Mesodermal cell (in vitro differentiated cells): Measurements from ENCODE around the gene EPB41.
A peak's percentile ranks its signal among the peaks of the same experiment; 100 is the strongest.
"Not testable (repeated sequence)": the region's sequence is repeated elsewhere in the genome, so short reads cannot be mapped to it uniquely, and the experiment has no call there.

ENCODE experiments used
- H3K27ac ChIP-seq: 2 replicates; pipeline ENCODE4 v1.7.0; 2013; ENCODE audit warnings: mild to moderate bottlenecking, low read depth, low read length, moderate library complexity; ENCODE audit not compliant: severe bottlenecking
- H3K36me3 ChIP-seq: 2 replicates; pipeline ENCODE4 v1.7.1; 2013; ENCODE audit warnings: mild to moderate bottlenecking, low read length, moderate library complexity; ENCODE audit not compliant: control insufficient read depth, insufficient read depth
- H3K4me1 ChIP-seq: one replicate; pipeline ENCODE4 v1.7.1; 2013; ENCODE audit warnings: mild to moderate bottlenecking, low read length; ENCODE audit not compliant: insufficient read depth, control insufficient read depth, poor library complexity, severe bottlenecking
- H3K4me3 ChIP-seq: 2 replicates; pipeline ENCODE4 v1.7.0; 2013; ENCODE audit warnings: low read length, control low read depth, mild to moderate bottlenecking; ENCODE audit not compliant: insufficient read depth, poor library complexity, severe bottlenecking; ENCODE audit errors: extremely low read depth
- H3K9me3 ChIP-seq: 2 replicates; pipeline ENCODE4 v1.7.1; 2013; ENCODE audit warnings: mild to moderate bottlenecking, low read length, moderate library complexity; ENCODE audit not compliant: control insufficient read depth
- WGBS, 2 experiments: methylation state at CpG; one replicate each; pipeline ENCODE4 v1.1.5; 2013; ENCODE audit warnings: missing lambda C conversion rate in 2 of 2; ENCODE audit not compliant: insufficient coverage in 2 of 2; 5-methylcytosine and 5-hydroxymethylcytosine counted together

Gene EPB41

DNA sequence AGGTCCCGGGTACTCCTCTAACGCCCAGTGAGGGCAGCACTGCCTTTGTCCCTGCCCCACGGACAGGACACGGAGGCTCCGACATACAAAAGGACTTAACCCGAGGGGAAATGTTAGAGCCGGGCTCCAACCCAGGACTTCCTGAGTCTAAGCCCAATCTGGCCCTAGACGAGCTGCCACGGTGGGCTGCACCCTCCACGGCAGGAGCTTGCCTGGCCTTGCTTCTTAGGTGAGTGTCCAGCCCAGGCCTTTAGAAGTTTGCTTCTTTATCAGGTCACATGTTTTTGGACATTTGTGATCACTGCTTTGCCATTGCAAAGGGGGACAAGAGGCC, 220.3 kb downstream of the EPB41 start:
- no peak overlapping the region for H3K27ac ChIP-seq
- 80 to 87% methylated on average over 10 of the region's 10 CpGs for WGBS, 2 experiments
- H3K9me3 ChIP-seq: no peaks in the 10 kb centered on the region
- no peak overlapping the region for H3K4me3 ChIP-seq
- no peaks in the 10 kb centered on the region for H3K36me3 ChIP-seq
- H3K4me1 ChIP-seq: peaks cover 3% of the 10 kb centered on the region

DNA sequence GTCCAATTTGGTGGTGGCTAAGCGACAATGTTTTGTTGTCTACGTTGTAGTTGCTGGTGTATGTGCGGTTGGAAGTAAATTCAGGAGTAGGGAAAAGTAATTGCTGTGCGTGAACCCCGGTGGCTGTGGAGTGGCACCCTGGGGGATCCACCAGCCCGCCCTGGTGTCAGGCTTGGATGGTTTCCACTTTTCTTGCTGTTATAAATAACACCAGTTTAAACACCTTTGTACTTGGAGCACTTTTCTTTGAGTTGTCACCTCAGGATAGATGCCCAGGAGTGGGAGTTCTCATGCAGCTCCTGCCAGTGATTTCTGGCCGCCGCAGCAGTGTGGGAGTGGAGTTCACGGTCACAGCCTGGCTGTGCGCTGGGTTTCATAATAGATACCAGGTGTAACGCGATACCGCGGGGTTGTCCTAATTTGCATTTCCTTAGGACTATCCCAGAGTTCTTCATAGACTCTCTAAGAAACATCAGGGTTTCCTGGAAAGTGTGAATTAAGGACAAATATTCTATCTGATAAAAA, 222.1 kb downstream of the EPB41 start:
- Histone ChIP-seq H3K9me3 (no peaks in the 10 kb centered on the region), H3K4me3 (no peak overlapping the region), H3K4me1 (no peaks in the 10 kb centered on the region), H3K27ac (no peak overlapping the region), H3K36me3 (no peaks in the 10 kb centered on the region)
- WGBS, 2 experiments: 85 to 91% methylated on average over 9 to 11 of the region's 14 CpGs

DNA sequence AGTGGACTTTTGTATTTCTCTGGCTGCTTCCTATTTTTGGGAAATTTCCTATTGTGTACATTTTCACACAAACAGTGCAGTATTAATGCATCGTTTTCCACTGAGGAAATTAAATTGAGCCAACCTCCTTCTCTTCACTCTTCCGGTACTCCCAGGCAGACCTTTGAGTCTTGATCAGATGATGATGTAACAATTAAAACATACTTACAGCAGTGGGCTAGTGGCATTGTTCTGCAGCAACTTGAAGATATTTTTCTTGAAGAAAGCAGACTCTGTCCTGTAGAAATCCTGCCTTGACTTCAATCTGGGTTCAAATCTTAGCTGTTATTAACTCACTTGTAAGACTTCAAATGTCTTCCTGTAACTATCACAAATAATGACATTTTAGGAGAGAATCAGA, 228.3 kb downstream of the EPB41 start:
- Histone ChIP-seq H3K9me3 (no peaks in the 10 kb centered on the region), H3K4me3 (no peak overlapping the region), H3K36me3 (peaks cover 44% of the 10 kb centered on the region), H3K27ac (peak overlapping the region; percentile 29), H3K4me1 (no peaks in the 10 kb centered on the region)
- WGBS, 2 experiments: no CpG with 5 or more reads among the region's 2 CpGs

DNA sequence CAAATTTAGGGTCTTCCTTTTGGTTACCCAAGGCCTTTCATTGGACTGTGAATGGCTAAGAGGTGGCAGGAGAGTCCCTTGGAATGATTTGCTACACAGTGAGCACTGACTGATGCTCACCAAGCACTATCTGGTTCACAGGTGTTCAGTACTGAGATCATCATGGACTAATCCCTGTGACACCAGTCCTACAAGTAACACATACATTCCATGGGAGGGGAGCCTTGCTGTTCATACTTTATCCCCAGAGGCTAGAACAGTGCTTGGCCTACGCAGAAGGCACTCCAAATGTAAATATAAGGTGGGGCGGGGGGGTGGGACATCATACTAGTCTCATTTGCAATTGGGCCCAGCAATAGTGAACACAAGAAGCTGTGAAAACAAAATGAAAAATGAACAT, 229.8 kb downstream of the EPB41 start:
- H3K4me3 ChIP-seq: no peak overlapping the region
- H3K36me3 ChIP-seq: peaks cover 59% of the 10 kb centered on the region
- H3K27ac ChIP-seq: no peak overlapping the region
- H3K4me1 ChIP-seq: no peaks in the 10 kb centered on the region
- 100% methylated on average over 2 of the region's 2 CpGs; no CpG with 5 or more reads in 1 of the 2 experiments for WGBS, 2 experiments
- no peaks in the 10 kb centered on the region for H3K9me3 ChIP-seq

DNA sequence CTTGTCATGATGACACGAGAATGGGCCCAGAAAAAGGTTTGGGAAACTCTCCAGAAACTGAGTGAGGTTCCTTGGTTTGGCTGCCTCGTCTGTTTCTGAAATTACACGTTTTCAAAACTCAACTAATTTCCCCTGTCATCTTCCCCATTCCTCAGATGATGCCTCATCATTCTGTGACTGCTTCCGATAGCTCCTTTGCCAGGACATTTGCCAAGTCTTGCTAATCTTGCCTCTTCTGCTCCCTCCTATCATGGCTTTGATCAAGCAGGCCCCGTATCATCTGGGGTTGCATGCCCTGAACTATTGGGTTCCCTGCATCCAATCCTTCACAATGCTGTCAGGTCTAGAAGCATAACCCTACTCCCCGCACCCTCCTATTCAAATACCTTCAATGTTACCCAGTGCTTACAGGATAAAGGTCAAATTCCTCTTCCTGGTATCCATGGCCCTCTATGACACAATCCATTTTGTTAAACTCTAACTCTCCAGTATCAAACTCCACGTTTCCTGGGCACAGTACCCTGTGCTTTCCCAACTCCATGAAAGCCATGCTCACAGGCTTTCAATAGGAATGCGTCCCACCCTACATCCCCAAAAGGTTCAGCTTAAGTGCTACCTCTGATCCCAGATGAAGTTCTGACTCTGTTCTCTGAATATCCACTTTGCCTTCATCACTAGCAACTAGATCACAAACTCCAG, 231.5 kb downstream of the EPB41 start:
- Histone ChIP-seq H3K9me3 (no peaks in the 10 kb centered on the region), H3K4me3 (no peak overlapping the region), H3K27ac (peak overlapping the region; percentile 23), H3K36me3 (peaks cover 76% of the 10 kb centered on the region), H3K4me1 (no peaks in the 10 kb centered on the region)
- 82 to 85% methylated on average over 8 of the region's 8 CpGs for WGBS, 2 experiments

DNA sequence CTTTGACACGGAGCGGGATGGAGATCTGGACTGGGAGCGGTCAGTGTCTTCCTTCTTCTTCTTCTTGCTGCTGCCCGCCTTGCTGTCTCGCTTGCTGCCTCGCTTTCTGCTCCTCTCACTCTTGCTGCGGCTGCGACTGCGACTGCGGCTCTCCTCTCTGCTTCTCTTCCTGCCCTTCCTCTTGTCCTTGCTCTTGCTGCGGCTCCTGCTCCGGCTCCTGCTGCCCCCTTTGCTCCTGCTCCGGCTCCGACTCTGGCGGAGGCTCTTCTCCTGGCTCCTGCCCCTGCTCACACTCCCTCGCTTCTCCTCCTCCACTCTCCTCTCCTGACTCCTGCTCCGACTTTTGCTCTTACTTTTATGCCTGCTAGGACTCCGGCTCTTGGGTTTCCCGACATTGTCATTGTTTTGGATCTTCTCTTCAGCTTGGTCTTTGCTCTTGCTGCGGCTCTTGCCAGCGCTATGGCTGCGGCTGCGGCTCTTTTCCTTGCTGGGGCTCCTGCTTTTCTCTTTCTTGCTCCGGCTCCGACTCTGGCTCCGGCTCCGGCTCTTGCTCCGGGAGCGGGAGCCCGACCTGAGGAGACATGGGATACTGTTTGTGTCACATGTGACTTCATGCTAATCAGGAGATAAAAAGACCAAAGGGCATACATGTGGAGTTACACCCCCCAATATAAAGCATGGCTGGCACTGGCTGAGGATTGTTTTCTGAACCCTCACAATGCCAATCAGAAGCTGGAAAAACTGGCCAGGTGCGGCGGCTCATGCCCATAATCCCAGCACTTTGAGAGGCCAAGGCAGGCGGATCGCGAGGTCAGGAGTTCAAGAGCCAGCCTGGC, 234.5 kb downstream of the EPB41 start:
- Histone ChIP-seq H3K4me3 (no peak overlapping the region), H3K27ac (no peak overlapping the region), H3K36me3 (peaks cover 93% of the 10 kb centered on the region), H3K9me3 (no peaks in the 10 kb centered on the region), H3K4me1 (no peaks in the 10 kb centered on the region)
- 95 to 99% methylated on average over 30 to 31 of the region's 35 CpGs for WGBS, 2 experiments

DNA sequence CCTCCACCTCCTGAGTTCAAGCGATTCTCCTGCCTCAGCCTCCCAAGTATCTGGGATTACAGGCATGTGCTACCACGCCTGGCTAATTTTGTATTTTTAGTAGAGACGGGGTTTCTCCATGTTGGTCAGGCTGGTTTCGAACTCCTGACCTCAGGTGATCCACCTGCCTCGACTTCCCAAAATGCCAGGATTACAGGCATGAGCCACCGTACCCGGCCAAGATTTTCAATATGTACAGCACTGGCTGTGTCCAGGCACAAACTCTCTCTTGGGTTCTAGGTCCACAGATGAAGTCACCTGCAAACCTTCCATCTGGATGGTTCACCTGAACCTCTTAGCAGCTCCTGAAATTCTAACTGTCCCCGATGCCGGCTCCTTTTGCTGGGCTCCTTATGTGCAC, 236.0 kb downstream of the EPB41 start:
- H3K4me3 ChIP-seq, H3K4me1 ChIP-seq, H3K9me3 ChIP-seq, H3K27ac ChIP-seq: not testable (repeated sequence)
- 92% methylated on average over 9 of the region's 9 CpGs for WGBS, 2 experiments
- H3K36me3 ChIP-seq: peaks cover 100% of the 10 kb centered on the region

DNA sequence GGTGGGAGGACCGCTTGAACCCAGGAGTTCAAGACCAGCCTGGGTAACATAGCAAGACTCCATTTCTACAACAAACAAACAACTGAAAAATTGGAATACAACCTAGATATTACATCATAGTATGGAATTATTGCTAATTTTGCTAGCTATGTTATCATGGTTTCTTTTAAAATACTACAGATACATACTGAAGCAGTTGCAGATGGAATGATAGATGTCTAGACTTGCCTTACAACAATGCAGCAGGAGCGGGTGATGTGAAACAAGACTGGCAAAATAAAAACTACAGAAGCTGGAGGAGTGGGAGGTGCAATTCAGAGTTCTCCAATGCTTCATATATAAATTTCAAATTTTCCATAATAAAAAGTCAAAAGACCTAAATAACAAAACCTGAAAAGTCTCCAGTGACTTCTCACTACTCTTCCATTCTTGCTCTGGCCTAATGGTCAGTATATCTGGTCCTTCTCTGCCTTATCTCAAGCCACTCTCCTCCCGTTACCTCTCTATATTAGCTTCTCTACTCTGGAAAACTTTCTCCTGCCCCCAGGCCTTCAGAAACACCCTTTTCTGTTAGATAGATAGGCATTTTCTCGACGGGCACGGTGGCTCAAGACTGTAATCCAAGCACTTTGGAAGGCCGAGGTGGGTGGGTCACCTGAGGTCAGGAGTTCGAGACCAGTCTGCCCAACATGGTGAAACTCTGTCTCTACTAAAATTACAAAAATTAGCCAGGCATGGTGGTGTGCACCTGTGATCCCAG, 237.9 kb downstream of the EPB41 start:
- H3K9me3 ChIP-seq: no peaks in the 10 kb centered on the region
- H3K4me3 ChIP-seq: no peak overlapping the region
- H3K4me1 ChIP-seq: peaks cover 6% of the 10 kb centered on the region
- no peak overlapping the region for H3K27ac ChIP-seq
- WGBS, 2 experiments: 87 to 98% methylated on average over 6 of the region's 8 CpGs
- peaks cover 90% of the 10 kb centered on the region for H3K36me3 ChIP-seq

DNA sequence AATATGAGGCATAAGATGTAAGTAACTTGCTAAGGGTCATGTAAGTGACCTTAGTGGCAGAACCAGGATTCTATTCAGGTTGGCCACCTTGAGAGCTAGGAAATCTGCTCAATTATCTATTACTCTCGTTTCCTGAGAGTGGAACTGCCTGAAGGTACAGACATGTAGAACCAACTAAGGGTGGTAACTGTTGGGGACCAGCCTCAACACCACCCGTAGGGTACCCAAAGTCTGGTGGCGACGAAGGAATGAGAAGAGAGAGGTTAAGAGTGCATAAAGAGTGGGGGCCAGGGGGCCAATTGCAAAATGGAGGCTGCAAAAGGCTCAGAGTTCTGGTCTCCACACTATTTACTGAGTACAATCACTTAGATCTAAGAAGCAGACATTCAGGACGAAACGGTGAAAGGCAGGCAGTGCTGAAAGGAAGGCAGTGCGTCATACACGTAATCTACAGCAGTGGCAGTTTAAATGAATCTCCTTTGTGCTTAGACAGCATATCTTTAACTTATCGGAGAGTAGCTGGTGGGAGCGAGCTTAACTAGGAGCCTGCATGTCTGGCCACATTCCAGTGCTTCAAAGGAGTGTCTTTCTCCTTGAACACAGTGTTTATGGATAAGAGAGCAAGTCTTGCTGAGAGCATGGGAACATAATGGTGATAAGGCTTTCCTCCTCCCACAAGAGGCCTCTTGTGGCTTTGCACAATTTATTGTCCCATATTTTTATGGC, 242.3 kb downstream of the EPB41 start:
- Histone ChIP-seq H3K36me3 (peaks cover 83% of the 10 kb centered on the region), H3K27ac (peak overlapping the region; percentile 97), H3K4me3 (no peak overlapping the region), H3K4me1 (peaks cover 26% of the 10 kb centered on the region), H3K9me3 (no peaks in the 10 kb centered on the region)
- 49 to 71% methylated on average over 6 to 10 of the region's 10 CpGs for WGBS, 2 experiments

DNA sequence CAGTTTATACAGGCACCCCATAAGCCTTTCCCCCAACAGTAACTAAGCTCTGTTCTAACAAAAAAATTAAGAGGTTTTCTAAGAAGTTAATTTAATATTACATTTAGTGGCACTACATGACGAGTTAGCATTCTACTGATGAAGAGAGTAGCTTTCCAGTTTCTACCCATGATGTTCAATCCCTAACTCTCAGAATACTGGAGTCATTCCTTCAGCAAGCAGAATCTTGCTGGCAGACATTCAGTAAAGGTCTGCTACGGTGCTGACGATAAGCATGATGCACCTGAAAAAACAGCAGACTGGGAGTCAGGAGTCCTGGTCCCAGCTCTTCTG, 242.9 kb downstream of the EPB41 start:
- no peaks in the 10 kb centered on the region for H3K9me3 ChIP-seq
- no peak overlapping the region for H3K4me3 ChIP-seq
- peaks cover 31% of the 10 kb centered on the region for H3K4me1 ChIP-seq
- H3K36me3 ChIP-seq: peaks cover 82% of the 10 kb centered on the region
- H3K27ac ChIP-seq: peak overlapping the region; percentile 97
- 88 to 93% methylated on average over 2 of the region's 3 CpGs for WGBS, 2 experiments
